GM12878 (cell line): ENCODE data around the gene CACNA1G. TPM values are rescaled to one million over a fixed set of nuclear protein-coding genes. Genes with fewer than 3 reads are reported as not detected.

Experiments used
- CBX3 ChIP-seq: fragments of 200-600 bp; sonication (generic); IDR thresholded peaks from 2 replicates; pipeline ENCODE4 v1.6.1; 2016; ENCODE audit warnings: low read depth, borderline replicate concordance
- CHD4 ChIP-seq: fragments of 200-600 bp; sonication (generic); IDR thresholded peaks from 2 replicates; pipeline ENCODE4 v1.6.1; 2016; ENCODE audit warnings: mild to moderate bottlenecking
- CREM ChIP-seq: IDR thresholded peaks from 2 replicates; pipeline ENCODE4 v1.6.1; 2014; ENCODE audit warnings: antibody characterized with exemption, low read depth
- EED ChIP-seq: sonication (generic); IDR thresholded peaks from 2 replicates; pipeline ENCODE4 v1.6.1; 2016; ENCODE audit warnings: antibody characterized with exemption, low read depth
- HDGF ChIP-seq: fragments of 450-650 bp; IDR thresholded peaks from 2 replicates; pipeline ENCODE4 v1.6.1; 2016; ENCODE audit warnings: antibody characterized with exemption
- IRF3 ChIP-seq: fragments of 450-650 bp; IDR thresholded peaks from 2 replicates; pipeline ENCODE4 v1.6.1; 2014; ENCODE audit warnings: mild to moderate bottlenecking
- KDM1A ChIP-seq: fragments of 200-600 bp; sonication (generic); IDR thresholded peaks from 2 replicates; pipeline ENCODE4 v1.6.1; 2016; ENCODE audit warnings: borderline replicate concordance
- KLF5 ChIP-seq: fragments of 450-650 bp; IDR thresholded peaks from 2 replicates; pipeline ENCODE4 v1.6.1; 2014; ENCODE audit warnings: mild to moderate bottlenecking; ENCODE audit not compliant: partially characterized antibody
- MEF2B ChIP-seq: fragments of 450-650 bp; IDR thresholded peaks from 2 replicates; pipeline ENCODE4 v1.6.1; 2018; ENCODE audit warnings: mild to moderate bottlenecking, moderate library complexity; ENCODE audit not compliant: partially characterized antibody, poor library complexity, severe bottlenecking
- MTA3 ChIP-seq: IDR thresholded peaks from 2 replicates; pipeline ENCODE4 v1.6.1; 2012; ENCODE audit warnings: low read length, inconsistent platforms, borderline replicate concordance
- NFIC ChIP-seq: IDR thresholded peaks from 2 replicates; pipeline ENCODE4 v1.6.1; 2012; ENCODE audit warnings: low read depth, mild to moderate bottlenecking, inconsistent platforms, low read length, moderate library complexity
- NR2C2 ChIP-seq: IDR thresholded peaks from 2 replicates; pipeline ENCODE4 v1.6.1; 2011; ENCODE audit warnings: borderline replicate concordance, low read depth; ENCODE audit not compliant: control insufficient read depth, insufficient read length
- NR2F1 ChIP-seq: fragments of 450-650 bp; conservative IDR thresholded peaks from 2 replicates; pipeline ENCODE4 v1.6.1; 2017; ENCODE audit warnings: mild to moderate bottlenecking
- PML ChIP-seq: IDR thresholded peaks from 2 replicates; pipeline ENCODE4 v1.6.1; 2012; ENCODE audit warnings: low read length, inconsistent platforms
- POLR2A ChIP-seq: IDR thresholded peaks from 2 replicates; pipeline ENCODE4 v1.6.1; 2011; ENCODE audit warnings: low read depth, mild to moderate bottlenecking, low read length
- RAD21 ChIP-seq: IDR thresholded peaks from 2 replicates; pipeline ENCODE4 v1.6.1; 2011; ENCODE audit warnings: mild to moderate bottlenecking, low read depth, low read length, moderate library complexity; ENCODE audit not compliant: insufficient read depth
- RB1 ChIP-seq: fragments of 450-650 bp; formaldehyde crosslinking; IDR thresholded peaks from 2 replicates; pipeline ENCODE4 v1.6.1; 2017; ENCODE audit warnings: mild to moderate bottlenecking, borderline replicate concordance
- SMARCA5 ChIP-seq: fragments of 450-650 bp; IDR thresholded peaks from 2 replicates; pipeline ENCODE4 v1.6.1; 2017; ENCODE audit warnings: mild to moderate bottlenecking
- SMC3 ChIP-seq: IDR thresholded peaks from 2 replicates; pipeline ENCODE4 v1.6.1; 2011; ENCODE audit warnings: low read length, improper control_type of control experiment, borderline replicate concordance
- SREBF2 ChIP-seq: IDR thresholded peaks from 2 replicates; pipeline ENCODE4 v1.6.1; 2012; ENCODE audit warnings: mild to moderate bottlenecking, low read length
- SUZ12 ChIP-seq: fragments of 200-600 bp; sonication (generic); IDR thresholded peaks from one replicate; pipeline ENCODE4 v1.6.1; 2018; ENCODE audit warnings: antibody characterized with exemption, mild to moderate bottlenecking; ENCODE audit not compliant: unreplicated experiment
- ZBTB11 ChIP-seq: fragments of 450-650 bp; formaldehyde crosslinking; IDR thresholded peaks from 2 replicates; pipeline ENCODE4 v1.5.0; 2022; ENCODE audit warnings: mild to moderate bottlenecking, missing genetic modification characterization
- ZNF24 ChIP-seq: fragments of 450-650 bp; IDR thresholded peaks from 2 replicates; pipeline ENCODE4 v1.6.1; 2017; ENCODE audit warnings: antibody characterized with exemption, mild to moderate bottlenecking
- ZSCAN29 ChIP-seq: fragments of 450-650 bp; IDR thresholded peaks from 2 replicates; pipeline ENCODE4 v1.6.1; 2017; ENCODE audit warnings: mild to moderate bottlenecking, moderate library complexity
- polyA plus RNA-seq, 11 experiments: library from polyadenylated mRNA; depleted of rRNA in 4 of 11; unstranded in 6 of 11; stranded (reverse) in 5 of 11; fragments of >200 nt; fragmentation: Nextera tagmentation in 4 of 11; fragmentation: Illumina TruSeq in 1 of 11; extraction: Ambion mirVana in 4 of 11; extraction: Trizol in 1 of 11; gene quantifications; 1 replicate in 1 of 11; 2 replicates in 10 of 11; pipeline versions ENCODE4 v1.2.1 to v1.2.3, GENCODE V29; 2011 to 2016; ENCODE audit warnings: inconsistent platforms in 2 of 11, missing spikeins in 2 of 11, low read depth in 1 of 11
- total RNA-seq, 4 experiments: library from RNA; depleted of rRNA in 3 of 4; stranded (reverse); fragments of >200 nt in 3 of 4; fragmentation: Illumina TruSeq in 1 of 4; extraction: Trizol in 1 of 4; gene quantifications; 2 replicates each; pipeline versions ENCODE4 v1.2.1 to v1.2.3, GENCODE V29; 2013 to 2021
- TF ChIP-seq, protein P1 (sequence below): IDR thresholded peaks from 2 replicates; pipeline ENCODE4 v1.6.1; 2012; ENCODE audit warnings: improper control_type of control experiment, low read depth, low read length; ENCODE audit not compliant: insufficient replicate concordance

The CACNA1G gene
- total and polyA plus RNA-seq, 10 of the 15 experiments (the other 5 are each of a cell fraction or from before 2014, with no cell fraction given): 0.03 to 0.15 TPM; not detected in 8

- TF ChIP-seq NR2F1 (no peak), ZBTB11 (CRISPR knock-in tag) (no peak), SMARCA5 (0 out of 2 replicates have a peak, but pooled peaks have one; percentile 25), IRF3 (no peak), SMC3 (peak; percentile 88), EED (no peak), RB1 (no peak), RAD21 (peak; percentile 73), CREM (no peak), KDM1A (no peak), MEF2B (peak; percentile 72), CHD4 (no peak), HDGF (no peak), POLR2A (no peak), CBX3 (no peak), ZSCAN29 (no peak), KLF5 (no peak), MTA3 (no peak), SUZ12 (no peak), ZNF24 (0 out of 2 replicates have a peak, but pooled peaks have one; percentile 57), NFIC (no peak), PML (no peak), NR2C2 (no peak), SREBF2 (no peak)
- TF ChIP-seq, protein P1, sequence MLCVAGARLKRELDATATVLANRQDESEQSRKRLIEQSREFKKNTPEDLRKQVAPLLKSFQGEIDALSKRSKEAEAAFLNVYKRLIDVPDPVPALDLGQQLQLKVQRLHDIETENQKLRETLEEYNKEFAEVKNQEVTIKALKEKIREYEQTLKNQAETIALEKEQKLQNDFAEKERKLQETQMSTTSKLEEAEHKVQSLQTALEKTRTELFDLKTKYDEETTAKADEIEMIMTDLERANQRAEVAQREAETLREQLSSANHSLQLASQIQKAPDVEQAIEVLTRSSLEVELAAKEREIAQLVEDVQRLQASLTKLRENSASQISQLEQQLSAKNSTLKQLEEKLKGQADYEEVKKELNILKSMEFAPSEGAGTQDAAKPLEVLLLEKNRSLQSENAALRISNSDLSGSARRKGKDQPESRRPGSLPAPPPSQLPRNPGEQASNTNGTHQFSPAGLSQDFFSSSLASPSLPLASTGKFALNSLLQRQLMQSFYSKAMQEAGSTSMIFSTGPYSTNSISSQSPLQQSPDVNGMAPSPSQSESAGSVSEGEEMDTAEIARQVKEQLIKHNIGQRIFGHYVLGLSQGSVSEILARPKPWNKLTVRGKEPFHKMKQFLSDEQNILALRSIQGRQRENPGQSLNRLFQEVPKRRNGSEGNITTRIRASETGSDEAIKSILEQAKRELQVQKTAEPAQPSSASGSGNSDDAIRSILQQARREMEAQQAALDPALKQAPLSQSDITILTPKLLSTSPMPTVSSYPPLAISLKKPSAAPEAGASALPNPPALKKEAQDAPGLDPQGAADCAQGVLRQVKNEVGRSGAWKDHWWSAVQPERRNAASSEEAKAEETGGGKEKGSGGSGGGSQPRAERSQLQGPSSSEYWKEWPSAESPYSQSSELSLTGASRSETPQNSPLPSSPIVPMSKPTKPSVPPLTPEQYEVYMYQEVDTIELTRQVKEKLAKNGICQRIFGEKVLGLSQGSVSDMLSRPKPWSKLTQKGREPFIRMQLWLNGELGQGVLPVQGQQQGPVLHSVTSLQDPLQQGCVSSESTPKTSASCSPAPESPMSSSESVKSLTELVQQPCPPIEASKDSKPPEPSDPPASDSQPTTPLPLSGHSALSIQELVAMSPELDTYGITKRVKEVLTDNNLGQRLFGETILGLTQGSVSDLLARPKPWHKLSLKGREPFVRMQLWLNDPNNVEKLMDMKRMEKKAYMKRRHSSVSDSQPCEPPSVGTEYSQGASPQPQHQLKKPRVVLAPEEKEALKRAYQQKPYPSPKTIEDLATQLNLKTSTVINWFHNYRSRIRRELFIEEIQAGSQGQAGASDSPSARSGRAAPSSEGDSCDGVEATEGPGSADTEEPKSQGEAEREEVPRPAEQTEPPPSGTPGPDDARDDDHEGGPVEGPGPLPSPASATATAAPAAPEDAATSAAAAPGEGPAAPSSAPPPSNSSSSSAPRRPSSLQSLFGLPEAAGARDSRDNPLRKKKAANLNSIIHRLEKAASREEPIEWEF: no peak
Observed at GRCh38 chr17:50626037-50626574, 65.6 kb downstream of the CACNA1G start (continued).
